ENCODE data around the gene IRS2.

DNA sequence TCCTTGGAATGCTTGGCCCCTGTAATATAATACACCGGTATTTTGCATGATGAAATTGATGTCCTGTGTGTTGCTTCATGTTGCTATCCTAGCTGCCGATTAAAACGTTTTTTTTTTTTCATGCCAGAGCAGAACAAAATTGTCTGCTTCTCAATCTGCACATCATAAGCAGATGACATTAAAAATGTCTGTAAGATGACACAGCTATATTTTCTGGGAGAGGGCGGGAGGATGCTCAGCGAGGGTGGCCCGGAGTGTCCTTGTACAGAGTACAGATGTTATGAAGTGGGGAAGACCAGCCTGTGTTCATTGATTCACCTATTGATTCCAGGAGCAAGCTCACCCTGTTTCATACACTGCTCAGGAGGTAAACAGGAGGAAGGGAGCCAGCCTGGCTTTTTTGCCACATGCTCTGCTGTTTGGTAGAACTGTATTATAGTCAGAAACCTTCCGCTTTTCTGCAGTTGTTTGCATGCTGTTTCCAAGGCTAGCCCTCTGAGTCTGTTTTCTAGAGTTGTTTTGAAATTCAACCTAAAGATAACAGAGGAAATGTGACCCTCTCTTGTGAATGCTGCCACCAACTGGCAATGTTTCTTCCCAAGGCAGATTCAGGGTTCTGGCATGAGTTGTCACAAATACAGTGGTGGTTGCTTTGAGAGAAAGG lies 4.7 kb upstream of the IRS2 start:
- no peak for TF ChIP-seq POLR2A (IDR thresholded peaks at IDR 0.05)
- peak in 4 of 6 experiments; percentile 19 to 34 (median 30) for TF ChIP-seq CTCF (IDR thresholded peaks at IDR 0.05)

All from upper lobe of left lung (tissue), 4 donors.